ENCODE data around the gene KLHL10.

Gene KLHL10

GRCh38 chr17:41895617-41896016 is 58.0 kb downstream of the KLHL10 start:
- peak; percentile 66 for DNase-seq (ENCODE audit: low read depth)

GRCh38 chr17:41896726-41897125 is 59.1 kb downstream of the KLHL10 start:
- no peak for DNase-seq (ENCODE audit: low read depth)

All from fibroblast of gingiva (primary cell).